ENCODE data around the gene RASL11B.
"Not testable (repeated sequence)": the region's sequence is repeated elsewhere in the genome, so short reads cannot be mapped to it uniquely, and the experiment has no call there.

RASL11B gene

GRCh38 chr4:52824270-52824602 lies 37.9 kb upstream of the RASL11B start:
- Histone ChIP-seq H3K9me3 (no peaks in the 10 kb centered on the region), H3K4me1 (ENCODE audit: control insufficient read depth in 1 of 2, insufficient read depth in 1 of 2, low read depth in 1 of 2, low read length in 1 of 2) (no peaks in the 10 kb centered on the region), H3K27ac (no peak overlapping the region), H3K4me3 (ENCODE audit: low read depth in 1 of 2, low read length in 1 of 2) (no peak overlapping the region), H3K36me3 (no peaks in the 10 kb centered on the region), H3K27me3 (no peaks in the 10 kb centered on the region)
- TF ChIP-seq, protein P1, sequence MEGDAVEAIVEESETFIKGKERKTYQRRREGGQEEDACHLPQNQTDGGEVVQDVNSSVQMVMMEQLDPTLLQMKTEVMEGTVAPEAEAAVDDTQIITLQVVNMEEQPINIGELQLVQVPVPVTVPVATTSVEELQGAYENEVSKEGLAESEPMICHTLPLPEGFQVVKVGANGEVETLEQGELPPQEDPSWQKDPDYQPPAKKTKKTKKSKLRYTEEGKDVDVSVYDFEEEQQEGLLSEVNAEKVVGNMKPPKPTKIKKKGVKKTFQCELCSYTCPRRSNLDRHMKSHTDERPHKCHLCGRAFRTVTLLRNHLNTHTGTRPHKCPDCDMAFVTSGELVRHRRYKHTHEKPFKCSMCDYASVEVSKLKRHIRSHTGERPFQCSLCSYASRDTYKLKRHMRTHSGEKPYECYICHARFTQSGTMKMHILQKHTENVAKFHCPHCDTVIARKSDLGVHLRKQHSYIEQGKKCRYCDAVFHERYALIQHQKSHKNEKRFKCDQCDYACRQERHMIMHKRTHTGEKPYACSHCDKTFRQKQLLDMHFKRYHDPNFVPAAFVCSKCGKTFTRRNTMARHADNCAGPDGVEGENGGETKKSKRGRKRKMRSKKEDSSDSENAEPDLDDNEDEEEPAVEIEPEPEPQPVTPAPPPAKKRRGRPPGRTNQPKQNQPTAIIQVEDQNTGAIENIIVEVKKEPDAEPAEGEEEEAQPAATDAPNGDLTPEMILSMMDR (IDR thresholded peaks at IDR 0.05), result no peak

GRCh38 chr4:52824603-52825459 lies 37.3 kb upstream of the RASL11B start:
- Histone ChIP-seq H3K27ac (no peak overlapping the region), H3K4me1 (ENCODE audit: control insufficient read depth in 1 of 2, insufficient read depth in 1 of 2, low read depth in 1 of 2, low read length in 1 of 2) (no peaks in the 10 kb centered on the region), H3K36me3 (no peaks in the 10 kb centered on the region), H3K4me3 (ENCODE audit: low read depth in 1 of 2, low read length in 1 of 2) (no peak overlapping the region), H3K27me3 (no peaks in the 10 kb centered on the region), H3K9me3 (no peaks in the 10 kb centered on the region)
- TF ChIP-seq, protein P1 (IDR thresholded peaks at IDR 0.05), result no peak

DNA sequence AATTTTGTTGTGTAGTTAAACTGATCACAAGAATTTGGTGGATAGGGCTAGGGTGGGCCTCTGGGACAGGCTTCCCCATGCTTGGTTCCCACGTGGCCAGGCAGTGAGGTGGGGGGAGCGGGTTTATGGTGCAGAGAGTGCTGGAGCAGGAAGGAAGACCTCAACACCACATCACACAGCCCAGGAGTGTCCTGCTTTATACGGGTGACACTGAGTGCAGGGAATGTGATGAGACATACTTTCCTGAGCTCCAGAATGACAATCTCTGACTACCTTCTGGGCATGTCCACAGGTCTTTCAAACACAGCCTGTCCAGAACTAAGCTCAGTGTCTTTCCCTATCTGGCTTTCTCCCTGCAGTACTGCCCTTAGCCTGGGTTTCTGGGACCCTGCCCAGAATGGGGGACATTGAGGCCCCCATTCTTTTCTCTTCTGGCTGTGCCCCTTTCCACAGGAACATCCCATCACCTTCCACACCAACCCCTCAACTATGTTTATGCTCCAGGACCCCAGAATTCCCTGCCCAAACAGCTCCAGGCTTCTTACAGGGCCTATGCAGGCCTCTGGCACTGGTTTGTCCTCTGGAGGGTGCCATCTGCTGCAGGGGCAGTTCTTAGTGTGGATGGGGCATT lies 36.5 kb upstream of the RASL11B start:
- Histone ChIP-seq H3K4me3 (ENCODE audit: low read depth in 1 of 2, low read length in 1 of 2) (no peak overlapping the region), H3K27ac (no peak overlapping the region), H3K27me3 (no peaks in the 10 kb centered on the region)

GRCh38 chr4:52833941-52834525 lies 28.1 kb upstream of the RASL11B start:
- Histone ChIP-seq H3K4me3 (ENCODE audit: low read depth in 1 of 2, low read length in 1 of 2) (no peak overlapping the region), H3K4me1 (ENCODE audit: control insufficient read depth in 1 of 2, insufficient read depth in 1 of 2, low read depth in 1 of 2, low read length in 1 of 2) (no peaks in the 10 kb centered on the region), H3K27me3 (no peaks in the 10 kb centered on the region), H3K36me3 (no peaks in the 10 kb centered on the region), H3K9me3 (no peaks in the 10 kb centered on the region), H3K27ac (no peak overlapping the region)
- TF ChIP-seq, protein P1 (IDR thresholded peaks at IDR 0.05), result no peak

More for the DNA sequence above, 36.5 kb upstream of the RASL11B start:
- H3K36me3 ChIP-seq, result no peaks in the 10 kb centered on the region
- H3K4me1 ChIP-seq (ENCODE audit: control insufficient read depth in 1 of 2, insufficient read depth in 1 of 2, low read depth in 1 of 2, low read length in 1 of 2), result no peaks in the 10 kb centered on the region
- TF ChIP-seq, protein P1 (IDR thresholded peaks at IDR 0.05), result no peak
- no peaks in the 10 kb centered on the region for H3K9me3 ChIP-seq

DNA sequence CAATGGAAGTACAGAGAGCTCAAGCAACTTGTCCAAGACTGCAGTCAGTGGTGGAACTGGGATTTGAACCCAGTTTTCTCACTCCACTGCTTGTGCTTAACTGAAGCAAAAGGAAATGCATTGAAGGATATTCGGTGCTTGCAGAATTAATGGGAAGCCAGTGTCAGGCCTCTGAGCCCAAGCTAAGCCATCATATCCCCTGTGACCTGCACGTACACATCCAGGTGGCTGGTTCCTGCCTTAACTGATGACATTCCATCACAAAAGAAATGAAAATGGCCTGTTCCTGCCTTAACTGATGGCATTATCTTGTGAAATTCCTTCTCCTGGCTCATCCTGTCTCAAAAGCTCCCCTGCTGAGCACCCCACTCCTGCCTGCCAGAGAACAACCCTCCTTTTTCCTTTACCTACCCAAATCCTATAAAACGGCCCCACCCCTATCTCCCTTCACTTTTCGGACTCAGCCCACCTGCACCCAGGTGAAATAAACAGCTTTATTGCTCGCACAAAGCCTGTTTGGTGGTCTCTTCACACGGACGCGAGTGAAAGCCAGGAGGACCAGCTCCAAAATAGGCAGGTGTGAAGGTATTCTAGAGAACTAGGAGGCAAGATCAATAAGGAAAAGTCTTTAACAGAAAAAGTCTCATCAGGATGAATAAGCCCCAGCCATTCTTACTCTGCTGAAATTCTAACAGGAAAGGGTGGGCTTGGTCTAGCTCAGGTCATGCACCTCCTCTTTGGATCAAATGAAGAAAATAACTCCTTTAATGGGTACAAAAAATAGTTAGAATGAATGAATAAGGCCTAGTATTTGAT lies 27.3 kb upstream of the RASL11B start:
- not testable (repeated sequence) for H3K4me1 ChIP-seq (ENCODE audit: control insufficient read depth in 1 of 2, insufficient read depth in 1 of 2, low read depth in 1 of 2, low read length in 1 of 2); H3K27me3 ChIP-seq; H3K9me3 ChIP-seq; H3K36me3 ChIP-seq; H3K27ac ChIP-seq; H3K4me3 ChIP-seq (ENCODE audit: low read depth in 1 of 2, low read length in 1 of 2)

Measured in neutrophil (primary cell).